ENCODE data around the gene CREB3L2.
"Not testable (repeated sequence)": the region's sequence is repeated elsewhere in the genome, so short reads cannot be mapped to it uniquely, and the experiment has no call there.

Gene CREB3L2

DNA sequence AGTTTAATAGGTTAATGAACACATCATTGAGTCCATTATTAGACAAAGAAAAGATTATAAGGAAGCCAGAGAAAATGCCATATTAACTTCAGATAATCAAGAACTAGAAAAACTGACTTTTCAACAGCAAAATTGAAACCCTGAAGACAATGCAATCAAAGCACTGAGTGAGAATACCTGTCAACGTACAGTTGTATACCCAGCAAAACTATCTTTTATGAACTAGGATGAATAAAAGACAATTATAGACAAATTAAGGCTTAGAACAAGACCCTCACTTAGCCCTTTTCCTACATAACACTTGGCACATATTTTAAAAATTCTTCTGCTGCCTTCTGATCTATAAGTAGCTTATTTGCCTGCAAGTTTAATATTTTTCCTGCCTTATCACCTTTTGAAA lies 136.1 kb downstream of the CREB3L2 start:
- no peak for DNase-seq

DNA sequence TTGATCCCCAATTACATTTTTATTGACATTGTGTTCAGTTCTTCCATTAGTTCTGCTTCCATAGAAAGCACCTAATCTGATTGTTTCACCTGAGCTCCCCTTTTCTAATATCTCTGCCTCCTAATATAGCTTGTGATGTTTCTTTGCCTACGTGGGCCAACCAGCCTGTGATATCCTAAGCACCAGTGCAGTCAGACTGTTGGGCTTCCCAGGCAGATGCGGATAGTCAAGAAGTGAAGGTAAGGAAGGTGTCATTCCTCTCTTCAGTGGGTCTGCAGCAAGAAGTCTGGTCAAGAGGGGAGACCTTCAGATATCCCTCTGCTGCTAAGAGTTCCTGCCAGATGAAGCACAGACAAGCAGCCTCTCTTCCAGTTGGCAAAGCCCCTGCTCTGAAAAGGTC lies 138.9 kb downstream of the CREB3L2 start:
- no peak for DNase-seq

DNA sequence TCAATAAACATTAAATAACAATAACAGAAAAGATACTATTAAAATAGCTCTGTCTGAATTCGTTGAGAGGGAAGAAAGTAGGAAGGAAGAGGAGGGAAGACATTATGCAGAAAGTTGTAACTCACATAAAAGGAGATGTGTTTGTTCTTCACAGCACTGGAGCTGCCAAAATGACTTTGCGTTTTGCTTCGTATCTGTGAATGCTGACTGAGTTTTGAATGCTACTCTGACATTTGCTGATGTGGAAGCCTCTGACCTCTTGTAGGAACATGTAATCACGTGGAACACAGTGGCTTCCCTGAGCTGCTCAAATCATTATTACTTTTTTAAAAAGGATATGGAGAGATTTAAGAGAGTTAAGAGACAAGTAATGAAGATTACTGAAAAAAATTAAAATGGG lies 139.5 kb downstream of the CREB3L2 start:
- DNase-seq = no peak

DNA sequence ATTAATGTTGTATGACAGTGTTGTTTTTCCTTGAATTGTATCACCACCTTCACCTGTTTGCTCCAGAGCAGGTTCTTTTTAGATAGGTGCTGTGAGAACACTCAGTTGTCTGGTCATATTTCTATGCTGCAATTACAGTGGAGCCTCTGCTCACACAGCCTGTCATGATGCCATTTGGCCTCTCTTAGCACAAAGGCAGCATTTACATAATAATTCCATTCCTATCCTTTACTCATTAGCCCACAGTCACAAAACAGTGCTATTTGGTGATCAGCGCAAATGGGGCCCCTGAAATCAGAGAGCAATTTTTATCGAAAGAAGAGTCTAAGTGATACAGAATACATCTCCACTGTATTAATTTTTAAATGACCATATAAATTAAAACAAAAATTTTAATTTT lies 141.3 kb downstream of the CREB3L2 start:
- DNase-seq = no peak

DNA sequence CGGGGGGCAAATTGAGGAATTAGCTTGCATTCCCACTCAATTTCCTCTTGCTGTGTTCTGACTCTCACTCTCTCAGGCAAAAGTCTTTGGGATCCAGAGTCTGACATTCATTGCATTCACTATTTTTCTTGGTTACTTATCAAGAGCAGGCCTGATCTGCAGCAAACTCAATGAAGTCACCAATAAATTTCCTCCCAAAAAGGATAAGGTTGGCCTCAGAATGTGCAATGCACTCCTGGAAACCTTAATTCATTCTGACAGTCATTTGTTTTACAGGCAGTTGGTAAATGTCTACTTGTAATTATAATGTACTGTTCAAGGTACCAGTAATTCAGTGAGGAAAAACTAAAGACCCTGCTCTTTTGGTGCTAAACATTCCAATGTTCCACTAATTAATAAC lies 148.8 kb downstream of the CREB3L2 start:
- DNase-seq = no peak

DNA sequence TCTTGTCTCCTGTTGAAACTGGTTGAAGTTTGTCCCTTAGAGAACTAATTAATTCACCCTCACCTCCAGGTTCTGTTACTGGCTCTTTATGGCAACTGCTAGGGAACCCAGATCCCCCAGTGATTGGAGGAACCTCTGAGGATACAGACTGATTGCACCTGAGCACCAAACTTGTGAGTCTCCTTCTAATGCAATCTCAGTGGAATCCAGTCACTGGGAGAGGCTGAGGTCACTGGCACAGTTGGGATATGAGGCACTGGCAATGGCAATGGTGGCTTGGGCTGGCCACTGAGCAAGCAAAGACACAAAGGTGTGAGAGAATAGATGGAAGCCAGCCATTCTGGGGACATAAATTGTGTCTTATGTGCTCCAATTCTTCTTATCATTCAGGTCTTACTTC lies 149.8 kb downstream of the CREB3L2 start:
- DNase-seq = no peak

DNA sequence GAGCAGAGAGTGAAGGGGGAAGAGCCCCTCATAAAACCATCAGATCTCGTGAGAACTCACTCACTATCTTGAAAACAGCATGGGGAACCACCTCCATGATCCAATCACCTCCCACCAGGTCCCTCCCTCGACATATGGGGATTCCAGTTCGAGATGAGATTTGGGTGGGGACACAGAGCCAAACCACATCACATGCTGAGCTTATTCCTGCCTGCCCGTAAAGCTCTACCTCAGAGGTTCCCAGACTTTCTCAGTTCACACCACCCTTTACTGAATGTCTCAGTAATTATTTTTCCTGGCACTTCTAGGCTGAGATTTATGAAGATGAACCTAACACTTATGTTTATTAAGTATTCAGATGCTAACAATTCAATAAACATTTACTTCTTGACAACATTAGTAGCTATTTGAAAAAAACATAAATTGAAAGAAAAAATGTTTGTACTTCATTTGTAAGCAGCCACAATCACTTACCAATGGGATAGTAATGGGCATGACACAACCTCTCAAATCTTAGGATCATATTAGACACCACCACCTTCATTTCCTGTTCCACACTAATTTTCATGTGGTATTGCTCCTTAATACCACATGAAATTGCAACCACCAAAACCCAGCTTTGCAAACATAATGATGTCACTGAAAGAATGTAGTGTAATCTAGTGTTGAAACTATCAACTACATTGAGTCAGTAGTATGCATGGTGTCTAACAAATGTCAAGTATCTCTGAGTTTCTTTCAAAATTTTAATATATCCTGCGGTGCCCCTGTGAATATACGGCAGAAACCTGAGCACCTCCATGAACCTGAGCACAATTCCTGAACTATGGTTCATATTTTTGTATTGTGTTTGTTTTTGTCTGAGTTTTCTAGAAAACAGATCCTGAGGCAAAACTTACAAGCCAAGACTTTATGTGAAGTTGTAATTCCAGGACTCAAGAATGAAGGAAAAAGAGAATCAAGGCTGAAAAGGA lies 150.6 kb downstream of the CREB3L2 start:
- no peak for DNase-seq

DNA sequence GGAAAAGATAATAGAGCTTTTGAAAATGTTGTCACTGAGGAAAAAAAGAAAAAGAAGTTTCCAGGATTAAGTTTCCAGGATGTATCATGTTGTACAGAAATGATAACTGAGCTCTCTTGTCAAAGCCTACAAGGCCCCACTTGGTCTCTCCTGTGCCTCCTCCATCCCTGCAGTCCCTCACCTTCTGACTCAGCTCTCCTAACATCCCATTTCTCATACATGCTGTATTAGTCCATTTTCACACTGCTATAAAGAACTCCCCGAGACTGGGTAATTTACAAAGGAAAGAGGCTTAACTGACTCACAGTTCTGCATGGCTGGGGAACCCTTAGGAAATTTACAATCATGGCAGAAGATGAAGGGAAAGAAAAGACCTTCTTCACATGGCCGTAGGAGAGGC lies 151.3 kb downstream of the CREB3L2 start:
- no peak for DNase-seq

DNA sequence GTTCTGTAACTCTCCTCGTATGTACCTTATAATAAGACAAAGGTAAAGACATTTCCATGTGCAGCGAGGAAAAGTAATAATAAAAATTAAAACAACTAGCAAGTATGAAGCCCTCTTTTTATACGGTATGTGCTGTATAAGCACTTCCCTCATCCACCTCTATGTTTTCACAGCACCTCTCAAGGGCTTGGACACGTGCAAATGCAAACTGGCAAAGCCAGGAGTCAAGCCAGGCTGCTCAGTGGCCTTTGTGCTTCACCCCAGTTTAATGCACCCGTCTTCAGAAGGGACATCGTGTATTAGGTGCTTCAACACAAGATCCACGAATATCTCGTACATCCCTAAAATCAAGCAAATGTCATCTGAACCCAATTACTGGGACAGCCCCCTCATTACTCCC lies 153.8 kb downstream of the CREB3L2 start:
- no peak for DNase-seq

DNA sequence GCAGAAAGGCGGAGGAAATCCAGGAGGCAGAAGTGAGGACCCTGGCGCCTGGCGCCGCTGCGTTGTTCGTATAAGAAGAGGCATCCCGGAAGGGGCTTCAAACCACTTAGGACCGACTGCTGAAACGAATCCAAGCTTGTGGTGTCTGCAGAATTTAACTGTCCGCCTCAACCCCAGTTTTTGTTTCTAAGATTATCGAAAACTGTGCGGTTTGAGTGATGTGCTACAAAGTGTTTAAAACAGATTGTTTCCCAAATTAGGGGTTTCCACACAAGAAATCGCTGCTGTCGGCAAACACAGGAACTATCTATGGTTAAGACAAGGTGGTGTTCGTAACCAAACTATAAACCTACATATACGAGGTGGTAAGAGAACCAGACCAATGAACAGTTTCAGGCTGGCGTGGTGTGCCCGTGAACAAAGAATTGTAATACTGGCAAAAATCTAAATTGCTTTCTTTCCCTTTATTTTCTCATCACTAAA lies 154.3 kb downstream of the CREB3L2 start:
- DNase-seq = no peak

DNA sequence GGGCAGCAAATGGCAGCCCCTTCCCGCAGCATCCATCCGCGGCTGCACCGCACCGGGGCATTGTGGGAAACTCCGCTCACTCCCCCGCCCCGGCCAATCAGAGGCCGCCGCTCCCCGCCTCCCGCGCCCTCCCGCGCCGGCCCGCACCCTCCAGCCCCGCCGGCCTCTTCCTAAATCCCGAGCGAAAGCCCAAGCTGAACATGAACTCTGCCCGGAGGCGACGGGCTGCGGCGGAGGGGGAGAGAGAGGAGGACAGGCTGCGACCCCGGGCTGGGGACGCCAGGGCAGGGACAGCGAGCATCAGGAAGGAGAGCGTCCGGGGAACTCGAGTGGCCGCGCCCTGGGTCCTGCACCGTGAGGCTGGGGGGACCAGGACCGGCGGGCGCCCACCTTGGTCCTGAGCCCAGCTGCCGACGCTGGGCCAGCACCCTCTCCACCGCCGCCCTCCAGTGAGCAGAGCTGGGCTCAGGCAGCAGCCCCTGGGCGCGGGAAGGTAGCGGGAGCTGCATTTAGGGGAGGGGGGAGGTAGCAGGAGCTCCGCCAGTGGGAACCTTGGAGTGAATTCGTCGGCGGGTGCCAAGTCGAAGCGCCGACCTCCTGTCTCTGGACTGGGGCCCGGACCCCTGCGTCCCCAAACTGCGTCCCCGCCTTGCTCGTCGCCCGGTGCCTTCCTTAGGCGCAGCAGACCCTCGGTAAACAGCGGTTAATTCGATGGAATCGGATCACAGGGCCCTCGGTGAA lies 154.9 kb downstream of the CREB3L2 start, which contains the start of gene DGKI:
Gene DGKI (minus strand): TSS at position 148 of the 741 bp plus-strand sequence.
- no peak for DNase-seq

DNA sequence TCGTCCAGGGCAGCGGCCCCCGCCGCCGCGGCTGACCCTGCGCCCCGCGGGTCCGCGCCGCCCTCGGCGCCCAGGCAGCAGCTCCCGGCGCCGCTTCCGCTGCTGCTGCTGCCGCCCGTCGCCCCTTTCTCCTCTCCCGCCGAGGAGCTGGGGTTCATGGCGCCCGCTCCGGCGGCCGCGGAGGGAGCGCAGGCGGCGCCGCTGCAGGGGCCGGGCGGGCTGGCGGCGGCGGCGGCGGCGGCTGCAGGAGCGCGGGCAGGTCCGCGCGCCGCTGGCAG lies 155.4 kb downstream of the CREB3L2 start:
- DNase-seq = no peak

DNA sequence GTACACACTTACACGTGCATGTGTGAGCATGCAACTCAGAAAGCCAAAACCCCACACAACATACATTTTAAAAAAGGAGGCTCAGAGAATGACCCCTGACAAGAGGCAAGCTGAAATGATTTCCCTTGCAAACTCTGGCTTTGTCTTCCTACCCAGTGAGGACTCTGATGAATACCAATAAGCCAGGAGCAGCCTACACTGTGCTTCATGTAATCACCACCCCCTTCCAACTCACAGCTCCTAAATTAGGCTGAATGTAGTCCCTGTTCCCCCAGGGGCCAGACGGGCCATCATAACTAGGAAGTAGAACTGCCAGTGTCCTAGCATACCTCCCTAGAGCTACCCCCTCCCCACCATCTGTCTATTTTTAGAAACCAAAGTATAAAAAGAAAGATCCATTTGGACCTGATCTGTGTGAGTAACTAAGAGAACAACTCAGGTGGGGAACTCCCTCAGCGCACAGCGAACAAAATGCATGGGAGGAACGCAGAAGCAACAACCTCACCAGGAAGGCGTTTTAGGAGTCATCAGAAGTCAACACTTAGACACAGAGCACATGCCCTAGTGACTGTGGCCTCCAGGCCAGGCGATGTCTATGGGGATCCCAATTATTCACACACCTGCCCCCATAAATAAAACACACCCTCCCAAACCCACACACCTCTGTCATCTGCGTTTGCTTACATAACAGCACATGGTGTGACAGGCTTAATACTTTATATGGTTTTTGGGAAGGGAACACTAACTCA lies 157.0 kb downstream of the CREB3L2 start:
- no peak for DNase-seq

DNA sequence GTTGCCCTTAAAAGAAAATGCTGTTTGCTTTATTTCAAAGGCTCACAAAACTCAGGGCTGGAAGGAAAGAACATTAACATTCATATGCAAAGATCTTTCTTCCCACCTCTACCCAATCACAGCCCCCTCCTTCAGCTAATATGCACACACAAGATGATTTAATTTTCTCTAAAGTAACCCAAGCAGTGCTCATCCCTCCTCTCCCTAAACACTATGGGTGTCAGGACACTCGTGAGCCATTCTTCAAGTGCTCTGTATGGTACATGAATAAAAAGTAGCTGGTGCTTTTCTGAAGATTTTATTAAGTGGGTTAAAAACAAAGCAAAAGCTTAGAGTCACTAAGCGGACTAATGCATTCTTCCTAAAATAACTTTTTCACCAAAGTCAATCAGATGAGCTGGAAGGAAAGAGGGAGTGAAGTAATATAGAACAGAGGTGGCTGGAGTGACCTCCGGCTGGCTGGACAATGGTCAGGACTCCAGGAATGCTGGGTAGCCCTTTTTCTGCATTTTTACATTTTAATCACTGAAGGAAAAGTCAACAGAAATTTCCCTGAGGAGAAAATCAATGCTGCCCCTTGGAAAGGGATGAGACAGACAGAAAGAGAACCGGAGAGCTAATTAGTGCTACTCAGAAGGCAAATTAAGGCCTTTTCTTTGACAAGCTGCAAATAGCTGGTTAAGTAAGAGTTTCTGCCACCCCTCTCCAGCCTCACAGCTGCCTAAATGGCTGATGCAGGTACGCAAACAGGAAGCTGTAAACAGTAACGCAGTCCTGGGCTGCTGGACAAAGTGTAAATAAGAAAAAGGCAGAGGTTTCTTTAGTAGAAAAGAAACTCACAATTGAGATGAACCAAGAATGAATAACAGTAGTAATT lies 161.7 kb downstream of the CREB3L2 start:
- no peak for DNase-seq

DNA sequence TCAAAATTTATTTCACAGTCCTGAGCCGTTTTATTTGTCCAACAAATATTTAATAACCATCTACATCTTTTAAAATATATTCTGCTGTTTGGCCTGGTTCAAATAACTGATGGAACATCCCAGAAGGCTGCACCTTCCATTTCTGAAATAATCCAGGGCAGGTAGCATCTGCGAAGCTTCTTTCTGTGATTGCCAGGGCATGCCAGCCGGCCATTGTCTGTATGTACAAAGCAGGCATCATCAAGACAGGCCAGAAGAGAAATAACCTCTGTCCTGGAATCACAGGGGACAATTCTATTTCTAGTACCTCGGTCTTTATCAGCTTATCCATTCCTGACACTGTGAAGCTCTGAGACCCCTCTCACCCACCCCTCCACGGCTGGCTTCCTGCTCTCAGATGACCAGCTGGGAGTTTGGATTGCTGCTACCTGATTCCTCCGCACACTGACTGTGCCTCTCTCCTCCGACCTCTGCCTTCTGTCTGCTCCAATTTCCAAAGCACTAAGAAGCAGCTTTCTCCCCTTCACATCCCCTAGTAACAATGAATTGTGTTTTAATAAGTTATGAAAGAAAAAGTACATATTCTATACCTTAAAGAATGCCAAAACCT lies 163.1 kb downstream of the CREB3L2 start:
- no peak for DNase-seq

DNA sequence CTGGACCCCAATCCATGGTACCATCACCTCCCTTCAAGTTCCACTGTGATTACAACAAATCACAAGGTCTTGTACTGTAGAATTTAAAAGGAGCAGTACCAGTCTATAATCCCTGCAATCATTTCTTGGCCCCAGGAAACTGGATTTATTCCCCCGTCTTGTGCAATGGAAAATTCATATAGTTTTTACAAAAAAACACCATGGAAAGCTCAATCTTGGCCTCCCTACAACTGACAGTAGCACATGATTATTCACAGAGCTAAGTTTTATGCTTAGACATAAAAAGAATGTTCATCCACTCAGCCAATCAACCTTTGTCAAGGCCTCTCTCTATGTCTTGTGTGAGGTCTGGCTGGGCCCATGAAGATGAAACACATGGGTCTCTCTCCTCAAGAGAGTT lies 165.3 kb downstream of the CREB3L2 start:
- no peak for DNase-seq

DNA sequence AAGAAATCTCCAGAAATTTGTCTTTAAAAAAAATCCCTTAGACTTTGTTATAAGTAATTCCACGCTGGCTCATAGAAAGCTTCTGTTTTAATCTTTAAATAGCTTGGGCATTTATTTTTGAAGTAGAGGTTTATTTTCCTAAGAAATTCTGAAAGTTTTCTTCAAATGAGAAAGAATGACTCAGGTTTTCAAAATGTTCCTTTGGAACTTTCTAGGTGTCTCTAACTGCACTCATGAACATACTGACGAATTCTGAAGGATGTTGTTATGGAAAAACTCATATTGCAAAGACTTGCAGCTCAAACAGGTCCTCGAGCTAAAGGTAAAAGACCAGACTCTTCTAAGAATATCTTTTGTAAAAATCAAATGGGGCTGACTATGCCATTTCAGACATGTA lies 165.8 kb downstream of the CREB3L2 start:
- no peak for DNase-seq

DNA sequence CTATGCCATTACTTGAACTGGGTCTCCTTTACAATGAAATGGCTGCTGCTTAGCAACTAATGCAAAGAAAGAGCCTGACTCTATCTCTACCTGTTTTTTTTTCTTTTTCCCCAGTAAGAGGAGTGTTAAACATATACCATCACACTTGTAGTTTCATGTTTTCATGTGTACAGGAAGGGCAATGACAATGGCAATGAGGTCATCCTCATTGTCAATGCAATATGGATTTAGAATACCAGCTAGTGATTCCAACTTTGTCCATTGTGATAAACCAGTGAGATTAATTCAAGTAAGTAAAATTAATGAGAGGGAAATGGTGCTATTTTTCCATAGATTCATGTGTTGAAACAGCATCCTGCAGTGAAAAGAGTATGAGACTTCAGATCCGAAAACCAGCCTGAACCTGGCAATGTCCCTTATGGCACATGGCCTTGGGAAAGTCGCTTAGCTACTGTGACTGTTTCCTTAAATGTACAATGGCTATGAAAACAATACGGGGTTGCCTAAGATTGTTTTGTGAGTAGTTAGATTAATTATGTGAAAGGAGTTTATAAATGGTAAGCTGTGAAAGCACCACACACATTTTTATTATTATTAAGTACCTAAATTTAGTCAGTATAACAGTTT lies 166.3 kb downstream of the CREB3L2 start:
- no peak for DNase-seq

DNA sequence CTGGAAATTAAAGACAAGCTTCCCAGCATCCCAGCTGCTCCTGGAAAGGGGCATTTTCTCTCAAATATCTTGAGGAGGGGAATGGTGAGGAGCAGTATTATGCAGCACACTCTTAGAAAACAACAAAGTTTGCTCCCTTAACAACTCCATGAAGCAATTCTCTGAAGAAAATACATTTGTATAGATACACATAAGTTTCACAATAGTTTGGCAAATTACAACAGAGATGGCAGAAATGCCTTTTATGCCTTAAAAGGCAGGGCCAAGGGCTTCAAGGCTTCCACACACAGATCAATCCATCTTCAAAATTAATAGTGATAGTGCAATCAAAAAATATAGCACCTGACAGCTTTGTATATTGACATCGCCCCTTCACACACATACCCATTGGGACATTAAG lies 167.3 kb downstream of the CREB3L2 start:
- no peak for DNase-seq

DNA sequence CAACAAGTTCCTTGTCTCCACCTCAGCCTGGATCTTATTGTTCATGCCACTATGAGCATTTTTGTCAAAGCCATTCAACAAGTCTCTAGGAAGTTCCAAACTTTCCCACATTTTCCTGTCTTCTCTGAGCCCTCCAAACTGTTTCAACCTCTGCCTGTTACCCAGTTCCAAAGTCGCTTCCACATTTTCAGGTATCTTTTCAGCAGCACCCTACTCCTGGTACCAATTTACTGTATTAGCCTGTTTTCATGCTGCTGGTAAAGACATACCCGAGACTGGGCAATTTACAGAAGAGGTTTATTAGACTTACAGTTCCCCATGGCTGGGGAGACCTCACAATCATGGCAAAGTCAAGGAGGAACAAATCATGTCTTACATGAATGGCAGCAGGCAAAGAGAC lies 168.9 kb downstream of the CREB3L2 start:
- not testable (repeated sequence) for DNase-seq

DNA sequence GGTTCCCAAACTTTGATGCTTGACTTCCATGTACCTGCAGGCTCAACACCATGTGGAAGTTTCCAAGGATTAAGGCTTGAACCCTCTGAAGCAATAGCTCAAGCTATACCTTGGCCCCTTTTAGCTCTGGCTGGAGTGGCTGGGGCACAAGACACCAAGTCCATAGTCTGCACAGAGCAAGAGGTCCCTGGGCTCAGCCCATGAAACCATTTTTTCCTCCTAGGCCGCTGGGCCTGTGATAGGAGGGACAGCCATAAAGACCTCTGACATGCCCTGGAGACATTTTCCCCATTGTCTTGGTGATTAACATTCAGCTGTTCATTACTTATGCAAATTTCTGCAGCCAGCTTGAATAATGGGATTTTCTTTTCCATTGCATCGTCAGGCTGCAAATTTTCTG lies 169.5 kb downstream of the CREB3L2 start:
- DNase-seq = no peak

All from OCI-M1 (cell line).